ENCODE measurements around the gene GJB1. TPM values are rescaled to one million over a fixed set of nuclear protein-coding genes. Genes with fewer than 3 reads are reported as not detected.

Gene GJB1
- polyA plus RNA-seq, 1 experiment = not detected

- no peaks in the 10 kb centered on the region for H3K36me3 ChIP-seq (ENCODE audit: control insufficient read depth, insufficient read depth, low read length)
- H3K4me3 ChIP-seq (ENCODE audit: low read depth, low read length) = no peak overlapping the region
- no peak for DNase-seq (ENCODE audit: low read depth)
- no peak for TF ChIP-seq CTCF (IDR thresholded peaks at IDR 0.05; ENCODE audit: insufficient read depth, low read depth, low read length)
- no peaks in the 10 kb centered on the region for H3K27me3 ChIP-seq (ENCODE audit: control insufficient read depth, insufficient read depth, low read length)
- POLR2A ChIA-PET = no interaction called here
- CTCF ChIA-PET = no interaction called here
These were observed 12.5 kb downstream of the GJB1 start for GRCh38 chrX:71235482-71235881.

- TF ChIP-seq CTCF (IDR thresholded peaks at IDR 0.05; ENCODE audit: insufficient read depth, low read depth, low read length) = no peak
- Histone ChIP-seq H3K4me3 (ENCODE audit: low read depth, low read length) (no peak overlapping the region), H3K27me3 (ENCODE audit: control insufficient read depth, insufficient read depth, low read length) (no peaks in the 10 kb centered on the region), H3K36me3 (ENCODE audit: control insufficient read depth, insufficient read depth, low read length) (peaks cover 5% of the 10 kb centered on the region; the same call in 1 of the 2 replicates)
- ChIA-PET POLR2A (no interaction called here), CTCF (no interaction called here)
- no peak for DNase-seq (ENCODE audit: low read depth)
These were observed 13.8 kb downstream of the GJB1 start for GRCh38 chrX:71236836-71237235.

GRCh38 chrX:71239781-71240180 is 16.8 kb downstream of the GJB1 start:
- H3K4me3 ChIP-seq (ENCODE audit: low read depth, low read length) = no peak overlapping the region
- CTCF ChIA-PET = no interaction called here
- no peak for TF ChIP-seq CTCF (IDR thresholded peaks at IDR 0.05; ENCODE audit: insufficient read depth, low read depth, low read length)
- H3K36me3 ChIP-seq (ENCODE audit: control insufficient read depth, insufficient read depth, low read length) = peaks cover 10% of the 10 kb centered on the region
- no peak for DNase-seq (ENCODE audit: low read depth)
- POLR2A ChIA-PET = no interaction called here
- no peaks in the 10 kb centered on the region for H3K27me3 ChIP-seq (ENCODE audit: control insufficient read depth, insufficient read depth, low read length)

GRCh38 chrX:71241301-71241700 is 18.3 kb downstream of the GJB1 start:
- ChIA-PET POLR2A (no interaction called here), CTCF (no interaction called here)
- peaks cover 17% of the 10 kb centered on the region for H3K36me3 ChIP-seq (ENCODE audit: control insufficient read depth, insufficient read depth, low read length)
- DNase-seq (ENCODE audit: low read depth) = no peak
- H3K27me3 ChIP-seq (ENCODE audit: control insufficient read depth, insufficient read depth, low read length) = no peaks in the 10 kb centered on the region
- no peak overlapping the region for H3K4me3 ChIP-seq (ENCODE audit: low read depth, low read length)
- TF ChIP-seq CTCF (IDR thresholded peaks at IDR 0.05; ENCODE audit: insufficient read depth, low read depth, low read length) = no peak

GRCh38 chrX:71244359-71245128 is 21.5 kb downstream of the GJB1 start:
- POLR2A ChIA-PET = no interaction called here
- no peaks in the 10 kb centered on the region for H3K27me3 ChIP-seq (ENCODE audit: control insufficient read depth, insufficient read depth, low read length)
- H3K4me3 ChIP-seq (ENCODE audit: low read depth, low read length) = no peak overlapping the region
- TF ChIP-seq CTCF (IDR thresholded peaks at IDR 0.05; ENCODE audit: insufficient read depth, low read depth, low read length) = no peak
- CTCF ChIA-PET = interaction anchor here (0.6 kb wide), 1 partner anchor 58 kb away, joined by 3 read pairs; no protein-coding TSS in a partner anchor
- no peak for DNase-seq (ENCODE audit: low read depth)
- peaks cover 28% of the 10 kb centered on the region for H3K36me3 ChIP-seq (ENCODE audit: control insufficient read depth, insufficient read depth, low read length)

Data from BJ (cell line).